NCI-H446 treated with DMSO at 0.1 percent for 48 hours (cell line): Measurements from ENCODE around the gene CROCC2.

Source experiments
- DNase-seq: peaks from one replicate; lab custom pipeline; 2025; lab: John Stamatoyannopoulos, UW

The CROCC2 gene

GRCh38 chr2:241017228-241017940 is 111.2 kb downstream of the CROCC2 start:
- no peak for DNase-seq

GRCh38 chr2:241018051-241018891 is 112.1 kb downstream of the CROCC2 start:
- no peak for DNase-seq

- DNase-seq: no peak
These were observed 113.5 kb downstream of the CROCC2 start for GRCh38 chr2:241019441-241020139.

- DNase-seq: no peak
These were observed 114.1 kb downstream of the CROCC2 start for GRCh38 chr2:241020201-241020600.

- DNase-seq: no peak
These were observed 114.6 kb downstream of the CROCC2 start for GRCh38 chr2:241020629-241021190.

GRCh38 chr2:241025639-241026038 is 119.5 kb downstream of the CROCC2 start:
- DNase-seq: no peak

GRCh38 chr2:241029599-241030332 is 123.6 kb downstream of the CROCC2 start:
- DNase-seq: no peak

GRCh38 chr2:241030333-241030680 is 124.2 kb downstream of the CROCC2 start:
- no peak for DNase-seq

- no peak for DNase-seq
These were observed 124.7 kb downstream of the CROCC2 start for GRCh38 chr2:241030883-241031282.

GRCh38 chr2:241031436-241032165 is 125.5 kb downstream of the CROCC2 start:
- DNase-seq: no peak

- no peak for DNase-seq
These were observed 127.3 kb downstream of the CROCC2 start for GRCh38 chr2:241033336-241033987.

- DNase-seq: no peak
These were observed 127.9 kb downstream of the CROCC2 start for GRCh38 chr2:241033994-241034393.

- DNase-seq: no peak
These were observed 128.5 kb downstream of the CROCC2 start for GRCh38 chr2:241034490-241035141.

- DNase-seq: no peak
These were observed 129.1 kb downstream of the CROCC2 start for GRCh38 chr2:241035142-241035817.

GRCh38 chr2:241035818-241036396 is 129.8 kb downstream of the CROCC2 start:
- no peak for DNase-seq

- no peak for DNase-seq
These were observed 130.3 kb downstream of the CROCC2 start for GRCh38 chr2:241036397-241036963.

- DNase-seq: no peak
These were observed 130.9 kb downstream of the CROCC2 start for GRCh38 chr2:241036964-241037421.

- DNase-seq: no peak
These were observed 131.4 kb downstream of the CROCC2 start for GRCh38 chr2:241037498-241037897.
